Adipose tissue (tissue), 3 donors: ENCODE data around the gene CAPZB. TPM values are rescaled to one million over a fixed set of nuclear protein-coding genes. Genes with fewer than 3 reads are reported as not detected.

Source experiments
- H3K27ac ChIP-seq: one replicate; pipeline ENCODE4 v1.5.1; 2013; ENCODE audit warnings: low read depth, low read length
- WGBS, 3 donors: extraction: QIAGEN DNeasy Blood & Tissue Kit; methylation state at CpG; one replicate each; pipeline ENCODE4 v1.1.7; 2013; 5-methylcytosine and 5-hydroxymethylcytosine counted together
- polyA plus RNA-seq, 3 donors: library from polyadenylated mRNA; stranded (reverse); fragments of 200-250 nt; gene quantifications; one replicate each; pipeline ENCODE4 v1.2.3, GENCODE V29; 2013
- donor health status: healthy with polysubstance abuse.
- donor health status: Bipolar disorder and iron deficiency.
- donor health status: healthy.

The CAPZB gene
- polyA plus RNA-seq, 3 donors = 69.7 to 265 (median 214) TPM

DNA sequence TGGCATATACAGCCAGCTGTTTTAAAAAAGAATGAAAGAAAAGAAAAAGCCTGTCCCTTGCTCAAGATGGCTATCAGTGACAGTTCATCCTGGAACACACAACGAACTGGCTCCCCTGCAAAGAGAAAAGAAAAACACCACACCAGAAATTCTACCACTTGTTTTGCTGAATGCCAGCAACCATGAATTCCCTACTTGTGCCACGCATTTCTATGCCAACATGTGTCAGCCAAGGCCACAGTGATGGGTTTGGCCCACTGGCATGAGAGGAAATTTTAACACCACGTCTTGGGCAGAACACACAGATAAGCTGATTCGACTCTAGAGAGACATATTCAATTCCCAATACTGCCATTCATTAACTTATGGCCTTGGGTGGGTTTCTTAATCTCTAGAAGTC, 64.0 kb downstream of the CAPZB start:
- H3K27ac ChIP-seq = no peak overlapping the region
- WGBS, 3 donors = 43 to 74% (median 66%) methylated on average over 4 of the region's 4 CpGs

DNA sequence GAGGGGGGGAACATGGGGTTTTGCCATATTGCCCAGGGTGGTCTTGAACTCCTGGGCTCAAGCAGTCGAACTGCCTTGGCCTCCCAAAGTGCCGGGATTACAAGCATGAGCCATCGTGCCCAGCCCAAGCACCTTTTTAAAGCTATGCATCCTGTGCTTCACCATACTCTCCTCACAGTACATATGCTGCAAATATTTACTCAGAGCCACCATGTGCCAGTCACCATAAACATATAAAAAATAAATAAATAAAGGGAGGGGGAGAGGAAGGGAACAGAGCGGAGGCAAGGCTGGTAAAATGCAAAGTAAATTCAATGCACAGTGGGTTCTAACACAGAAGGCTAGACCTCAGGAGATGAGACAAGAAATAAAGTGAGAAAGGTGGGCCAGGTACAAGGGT, 64.7 kb downstream of the CAPZB start:
- H3K27ac ChIP-seq = no peak overlapping the region
- WGBS, 3 donors = 94 to 98% (median 94%) methylated on average over 4 of the region's 4 CpGs

- 91 to 93% (median 92%) methylated on average over 9 of the region's 9 CpGs for WGBS, 3 donors
- no peak overlapping the region for H3K27ac ChIP-seq
Observed at GRCh38 chr1:19419691-19420090, 65.6 kb downstream of the CAPZB start.

- H3K27ac ChIP-seq = no peak overlapping the region
- 77 to 89% (median 78%) methylated on average over 5 of the region's 5 CpGs for WGBS, 3 donors
Observed at GRCh38 chr1:19418503-19418971, 66.8 kb downstream of the CAPZB start.

DNA sequence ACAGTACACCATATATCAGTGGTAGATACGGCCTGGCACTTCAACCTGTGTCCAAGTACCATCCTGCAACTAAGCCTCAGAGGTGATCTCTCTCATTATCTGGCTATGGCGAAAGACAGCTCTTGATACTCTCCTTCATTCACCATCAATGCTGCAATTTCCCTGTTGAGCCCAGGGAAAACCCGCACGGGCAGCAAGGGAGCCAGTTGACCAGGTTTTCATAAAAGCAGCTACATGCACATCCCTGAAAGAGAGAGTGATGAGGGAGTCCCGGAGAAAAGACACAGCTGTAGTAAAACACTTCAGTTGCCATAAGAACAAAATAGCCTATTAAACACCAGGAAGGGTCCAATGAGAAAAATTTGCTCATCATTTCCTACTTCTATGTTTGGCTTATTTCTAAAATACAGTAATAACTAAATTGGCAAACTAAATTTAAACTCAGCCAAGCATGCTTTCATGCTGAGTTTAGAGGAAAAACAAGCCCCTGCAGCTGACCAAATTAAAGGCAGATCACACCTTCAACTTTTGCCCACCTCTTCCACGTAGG, 68.3 kb downstream of the CAPZB start:
- H3K27ac ChIP-seq = no peak overlapping the region
- 52 to 75% (median 57%) methylated on average over 6 of the region's 6 CpGs for WGBS, 3 donors

DNA sequence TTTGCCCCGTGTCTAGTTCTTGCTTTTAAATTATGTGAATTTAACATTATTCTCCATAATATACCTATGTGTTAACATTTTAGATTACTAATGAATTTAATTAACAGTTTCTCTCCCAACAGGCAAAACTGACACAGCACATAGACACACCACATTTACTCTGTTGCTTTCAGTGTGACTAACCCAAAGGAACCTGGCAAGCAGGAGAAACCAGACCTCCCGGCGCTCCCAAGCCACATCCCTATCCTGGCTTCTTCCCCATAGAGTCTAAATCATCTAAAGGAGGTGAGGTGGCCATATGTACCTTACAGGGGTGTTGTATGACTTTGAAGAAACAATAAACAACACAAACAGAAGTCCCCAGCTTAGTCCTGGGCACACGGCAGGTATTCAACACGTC, 69.2 kb downstream of the CAPZB start:
- no peak overlapping the region for H3K27ac ChIP-seq

DNA sequence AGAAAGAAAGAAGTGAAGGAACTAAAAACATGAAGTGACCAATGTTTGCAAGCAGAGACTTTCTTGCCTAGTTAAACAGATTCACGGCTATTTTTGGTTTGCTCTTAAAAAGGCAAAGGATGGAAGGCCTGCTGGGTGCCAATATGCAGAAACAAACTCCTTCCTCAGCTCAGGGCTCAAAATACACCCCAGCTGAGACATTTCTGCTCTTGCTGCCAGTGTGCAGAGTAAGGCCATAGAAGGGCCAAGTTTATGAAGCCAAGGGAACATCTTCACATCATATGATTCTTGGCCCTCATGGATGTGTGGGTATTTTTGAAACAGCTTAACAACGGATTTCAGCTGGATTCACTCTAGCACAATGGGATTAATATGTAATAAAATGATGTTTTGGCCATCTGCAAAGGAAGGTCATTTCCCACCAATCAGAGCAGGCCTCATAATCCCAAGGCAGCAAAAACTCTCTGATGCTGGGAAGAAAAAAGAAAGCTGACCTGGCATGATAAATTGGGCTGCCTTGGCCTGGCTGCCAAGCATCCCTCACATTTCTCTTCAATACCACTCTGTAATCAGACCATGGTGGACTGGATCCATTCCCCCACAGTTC, 70.7 kb downstream of the CAPZB start:
- WGBS, 3 donors = 38 to 55% (median 44%) methylated on average over 2 of the region's 2 CpGs
- H3K27ac ChIP-seq = no peak overlapping the region

More for the DNA sequence above, 69.2 kb downstream of the CAPZB start:
- WGBS, 3 donors = 88 to 96% (median 91%) methylated on average over 5 of the region's 5 CpGs

DNA sequence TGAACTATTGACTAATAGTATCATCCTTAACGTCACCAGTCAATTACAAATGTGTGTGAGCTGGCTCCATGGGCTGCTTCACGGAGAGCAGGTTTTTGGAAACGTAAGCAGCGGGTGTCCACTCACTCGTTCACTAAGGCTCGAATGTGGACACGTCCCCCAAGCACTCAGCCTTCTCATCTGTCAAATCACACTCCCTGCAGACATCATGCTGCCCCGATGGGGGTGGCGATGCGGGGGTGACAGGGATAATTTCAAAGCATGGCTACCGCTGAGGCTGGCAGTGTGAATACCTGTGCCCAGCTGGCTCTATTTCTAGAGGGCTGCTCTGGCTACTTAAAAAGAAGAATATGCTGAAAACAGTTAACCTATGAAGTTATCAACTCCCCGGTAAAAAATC, 71.3 kb downstream of the CAPZB start:
- no peak overlapping the region for H3K27ac ChIP-seq
- WGBS, 3 donors = 80 to 89% (median 82%) methylated on average over 12 of the region's 12 CpGs

GRCh38 chr1:19412654-19413053, 72.7 kb downstream of the CAPZB start:
- WGBS, 3 donors = 68 to 96% (median 95%) methylated on average over 8 of the region's 8 CpGs
- no peak overlapping the region for H3K27ac ChIP-seq

GRCh38 chr1:19411612-19412011, 73.7 kb downstream of the CAPZB start:
- H3K27ac ChIP-seq = no peak overlapping the region
- WGBS, 3 donors = 75 to 82% (median 80%) methylated on average over 8 of the region's 8 CpGs

- no peak overlapping the region for H3K27ac ChIP-seq
- WGBS, 3 donors = 83 to 91% (median 89%) methylated on average over 5 of the region's 5 CpGs
Observed at GRCh38 chr1:19410393-19410792, 74.9 kb downstream of the CAPZB start.

DNA sequence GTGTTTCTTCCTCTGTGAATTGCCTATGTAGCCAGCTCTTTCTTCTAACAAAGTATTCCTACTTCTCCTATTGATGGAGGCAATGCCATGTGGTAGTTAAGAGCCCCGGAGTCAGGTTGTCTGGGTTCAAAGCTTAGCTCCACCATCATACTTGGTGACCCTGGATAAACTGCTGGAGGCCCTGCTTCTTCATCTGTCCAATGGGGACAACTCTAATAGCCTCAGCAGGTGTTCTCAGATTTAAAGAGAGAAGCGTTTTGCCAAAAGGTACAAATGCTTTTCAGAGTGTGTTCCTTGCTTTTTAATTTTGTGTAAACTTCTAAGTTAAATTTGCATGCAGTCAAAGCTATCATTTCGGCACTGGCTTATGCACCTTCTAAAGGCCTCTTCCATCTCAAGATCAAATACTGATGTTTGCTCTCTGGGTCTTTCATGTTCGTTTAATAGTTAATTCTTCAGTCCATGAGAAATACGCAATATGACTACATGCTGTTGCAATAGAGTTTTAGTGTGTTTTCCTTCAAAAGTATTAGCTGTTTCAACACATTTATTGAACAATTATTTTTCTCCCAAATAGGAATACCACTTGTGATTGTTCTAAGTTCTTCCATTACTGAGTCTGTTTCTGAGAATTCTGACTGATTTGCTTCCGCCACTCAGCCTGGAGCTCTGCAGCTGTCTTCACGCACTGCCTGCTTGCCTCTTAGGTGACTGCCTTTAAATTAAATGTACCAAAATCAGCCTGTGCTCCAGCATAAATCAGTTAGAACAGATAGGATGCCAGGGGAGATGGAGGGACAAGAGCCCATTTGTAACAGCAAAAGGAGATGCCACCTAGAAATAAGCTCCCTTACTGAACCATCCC, 75.6 kb downstream of the CAPZB start:
- WGBS, 3 donors = 81 to 94% (median 89%) methylated on average over 7 of the region's 7 CpGs
- H3K27ac ChIP-seq = no peak overlapping the region

DNA sequence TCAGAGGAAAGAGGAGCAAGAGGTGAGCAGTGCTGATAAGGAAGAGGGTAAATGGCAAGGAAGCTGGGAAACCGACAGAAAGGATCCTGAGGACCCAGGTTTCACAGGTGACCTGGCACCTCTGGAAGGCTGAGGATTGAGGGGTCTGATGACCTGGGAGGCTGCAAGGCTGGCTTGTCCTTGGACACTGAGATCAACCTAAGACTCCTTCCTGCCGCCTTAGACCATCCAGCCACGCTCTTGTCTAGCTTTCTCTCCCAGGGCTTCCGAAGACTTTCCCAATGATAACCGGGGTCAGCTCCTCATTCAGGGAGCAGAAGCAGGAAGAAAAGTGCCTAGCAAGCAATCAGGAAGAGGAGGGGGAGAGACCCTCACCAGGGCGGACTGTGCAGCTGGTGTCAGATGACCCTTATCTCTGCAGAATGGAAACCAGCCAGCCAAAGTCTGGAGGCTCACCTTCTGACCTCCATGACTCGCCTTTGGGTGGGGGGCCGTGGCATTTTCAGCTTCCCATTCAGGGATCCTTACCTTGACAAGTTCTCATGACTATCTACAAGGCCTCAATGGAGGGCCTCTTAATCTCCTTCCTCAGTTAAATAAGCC, 77.7 kb downstream of the CAPZB start:
- no peak overlapping the region for H3K27ac ChIP-seq
- WGBS, 3 donors = 74 to 80% (median 77%) methylated on average over 8 of the region's 8 CpGs

- WGBS, 3 donors = 91 to 94% (median 93%) methylated on average over 5 of the region's 5 CpGs
- no peak overlapping the region for H3K27ac ChIP-seq
Observed at GRCh38 chr1:19406680-19407079, 78.7 kb downstream of the CAPZB start.

GRCh38 chr1:19405761-19406487, 79.4 kb downstream of the CAPZB start:
- no peak overlapping the region for H3K27ac ChIP-seq
- WGBS, 3 donors = 63 to 80% (median 69%) methylated on average over 22 of the region's 22 CpGs

GRCh38 chr1:19405195-19405760, 80.1 kb downstream of the CAPZB start:
- WGBS, 3 donors = 70 to 89% (median 71%) methylated on average over 10 of the region's 10 CpGs
- no peak overlapping the region for H3K27ac ChIP-seq

DNA sequence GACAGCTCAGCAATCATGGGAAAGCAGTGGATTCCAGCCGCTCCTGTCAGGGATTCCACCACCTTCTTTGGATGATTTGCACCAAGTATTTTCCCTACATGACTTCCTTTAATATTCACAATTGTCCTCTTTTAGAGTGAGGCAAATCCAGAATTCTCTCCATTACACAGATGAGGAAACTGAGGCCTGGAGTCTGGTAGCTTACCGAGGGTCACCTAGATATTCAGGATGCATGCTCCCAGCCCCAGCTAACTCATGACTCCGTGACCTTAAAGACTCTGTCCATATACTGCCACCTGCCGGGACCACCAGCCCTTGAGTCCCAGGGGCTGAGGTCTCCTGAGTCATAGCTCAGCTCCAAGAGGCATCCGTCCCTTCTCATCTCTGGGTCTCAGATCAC, 80.6 kb downstream of the CAPZB start:
- 79 to 95% (median 95%) methylated on average over 5 of the region's 5 CpGs for WGBS, 3 donors
- no peak overlapping the region for H3K27ac ChIP-seq

DNA sequence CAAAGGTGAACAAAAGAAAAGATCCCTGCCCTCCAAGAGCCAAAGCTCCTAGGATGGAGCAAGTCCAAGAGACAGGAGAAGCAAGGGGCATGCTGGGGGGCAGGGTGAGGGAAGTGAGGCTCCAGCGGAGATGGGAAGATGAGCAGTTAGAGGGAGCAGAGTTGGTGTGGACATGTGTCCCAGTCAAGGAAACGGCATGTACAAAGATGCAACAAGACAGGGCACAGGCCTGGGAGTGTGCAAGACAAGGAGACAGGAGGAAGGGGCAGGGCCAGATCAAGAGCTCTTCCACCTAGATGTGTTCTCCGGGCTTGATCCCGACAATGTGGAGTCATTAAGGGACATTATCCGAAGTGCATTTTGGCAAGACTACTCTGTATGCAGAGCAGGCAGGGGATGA, 82.1 kb downstream of the CAPZB start:
- no peak overlapping the region for H3K27ac ChIP-seq
- 83 to 91% (median 86%) methylated on average over 5 of the region's 5 CpGs for WGBS, 3 donors
